H1 (cell line): Measurements from ENCODE around the gene GRIP2. TPM values are rescaled to one million over a fixed set of nuclear protein-coding genes. Genes with fewer than 3 reads are reported as not detected.

Source experiments
- BACH1 ChIP-seq: IDR thresholded peaks from 2 replicates; pipeline ENCODE4 v1.6.1; 2012; ENCODE audit warnings: low read length, improper control_type of control experiment
- polyA plus RNA-seq, 7 experiments: library from polyadenylated mRNA; depleted of rRNA in 3 of 7; stranded (reverse) in 5 of 7; unstranded in 2 of 7; fragments of >200 nt in 5 of 7; fragments of 200-250 nt in 2 of 7; gene quantifications; 1 replicate in 5 of 7; 2 replicates in 1 of 7; 4 replicates in 1 of 7; pipeline versions ENCODE4 v1.2.1 to v1.2.3, GENCODE V29; 2011 to 2013; ENCODE audit warnings: missing spikeins in 2 of 7, mixed read lengths in 2 of 7
- total RNA-seq: library from RNA; stranded (reverse); fragmentation: NEBNext Ultra II Directional; extraction: Animal tissue kit (Norgen Biotek cat#: 25700); gene quantifications from 2 replicates; pipeline ENCODE4 v1.2.1, GENCODE V29; 2021

GRIP2 gene
- total and polyA plus RNA-seq, 2 of the 8 experiments (the other 6 are each of a cell fraction or from before 2014, with no cell fraction given) = 2.5 to 6.4 TPM

- no peak for TF ChIP-seq BACH1
Observed at GRCh38 chr3:14490831-14491230, 49.3 kb downstream of the GRIP2 start (continued).
